ENCODE measurements around the gene SH3PXD2B.
"Not testable (repeated sequence)": the region's sequence is repeated elsewhere in the genome, so short reads cannot be mapped to it uniquely, and the experiment has no call there.

SH3PXD2B gene

DNA sequence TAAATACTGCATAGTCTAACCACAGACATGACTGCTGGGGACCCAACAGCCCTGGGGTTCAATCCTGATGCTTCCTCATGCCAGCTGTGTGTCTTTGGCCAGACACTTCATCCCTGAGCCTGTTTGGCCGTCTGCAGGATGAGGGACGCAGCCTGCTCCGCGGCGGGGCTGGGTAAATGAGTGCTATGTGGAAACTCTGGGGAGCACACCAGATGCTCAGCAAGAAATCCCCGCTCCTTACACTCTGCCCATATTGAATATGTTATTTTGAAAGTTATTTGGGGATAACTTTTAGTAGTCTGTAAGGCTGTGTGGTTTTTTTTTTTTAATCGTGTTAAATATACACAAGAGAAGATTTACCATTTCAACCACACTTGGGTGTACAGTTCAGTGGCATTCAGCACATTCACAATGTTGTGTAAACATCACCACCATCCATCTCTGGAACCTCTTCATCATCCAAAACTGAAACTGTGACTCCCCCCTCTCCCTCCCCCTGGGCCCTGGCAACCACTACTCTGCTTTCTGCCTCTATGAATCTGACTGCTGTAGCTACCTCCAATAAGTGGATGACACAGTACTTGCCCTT lies 42.7 kb downstream of the SH3PXD2B start:
- H3K27ac ChIP-seq (replicated peaks) = no peak overlapping the region
- DNase-seq (ENCODE audit: low read depth in 1 of 2, low spot score in 1 of 2) = no peak
- TF ChIP-seq, protein P1, sequence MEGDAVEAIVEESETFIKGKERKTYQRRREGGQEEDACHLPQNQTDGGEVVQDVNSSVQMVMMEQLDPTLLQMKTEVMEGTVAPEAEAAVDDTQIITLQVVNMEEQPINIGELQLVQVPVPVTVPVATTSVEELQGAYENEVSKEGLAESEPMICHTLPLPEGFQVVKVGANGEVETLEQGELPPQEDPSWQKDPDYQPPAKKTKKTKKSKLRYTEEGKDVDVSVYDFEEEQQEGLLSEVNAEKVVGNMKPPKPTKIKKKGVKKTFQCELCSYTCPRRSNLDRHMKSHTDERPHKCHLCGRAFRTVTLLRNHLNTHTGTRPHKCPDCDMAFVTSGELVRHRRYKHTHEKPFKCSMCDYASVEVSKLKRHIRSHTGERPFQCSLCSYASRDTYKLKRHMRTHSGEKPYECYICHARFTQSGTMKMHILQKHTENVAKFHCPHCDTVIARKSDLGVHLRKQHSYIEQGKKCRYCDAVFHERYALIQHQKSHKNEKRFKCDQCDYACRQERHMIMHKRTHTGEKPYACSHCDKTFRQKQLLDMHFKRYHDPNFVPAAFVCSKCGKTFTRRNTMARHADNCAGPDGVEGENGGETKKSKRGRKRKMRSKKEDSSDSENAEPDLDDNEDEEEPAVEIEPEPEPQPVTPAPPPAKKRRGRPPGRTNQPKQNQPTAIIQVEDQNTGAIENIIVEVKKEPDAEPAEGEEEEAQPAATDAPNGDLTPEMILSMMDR (IDR thresholded peaks at IDR 0.05; ENCODE audit: insufficient read depth, low read length) = no peak
- TF ChIP-seq POLR2AphosphoS5 (IDR thresholded peaks at IDR 0.05; ENCODE audit: low read depth) (no peak), GABPA (IDR thresholded peaks at IDR 0.05; ENCODE audit: low read depth) (no peak), SPI1 (IDR thresholded peaks at IDR 0.05; ENCODE audit: borderline replicate concordance, low read depth) (no peak)
- TF ChIP-seq, protein P2, sequence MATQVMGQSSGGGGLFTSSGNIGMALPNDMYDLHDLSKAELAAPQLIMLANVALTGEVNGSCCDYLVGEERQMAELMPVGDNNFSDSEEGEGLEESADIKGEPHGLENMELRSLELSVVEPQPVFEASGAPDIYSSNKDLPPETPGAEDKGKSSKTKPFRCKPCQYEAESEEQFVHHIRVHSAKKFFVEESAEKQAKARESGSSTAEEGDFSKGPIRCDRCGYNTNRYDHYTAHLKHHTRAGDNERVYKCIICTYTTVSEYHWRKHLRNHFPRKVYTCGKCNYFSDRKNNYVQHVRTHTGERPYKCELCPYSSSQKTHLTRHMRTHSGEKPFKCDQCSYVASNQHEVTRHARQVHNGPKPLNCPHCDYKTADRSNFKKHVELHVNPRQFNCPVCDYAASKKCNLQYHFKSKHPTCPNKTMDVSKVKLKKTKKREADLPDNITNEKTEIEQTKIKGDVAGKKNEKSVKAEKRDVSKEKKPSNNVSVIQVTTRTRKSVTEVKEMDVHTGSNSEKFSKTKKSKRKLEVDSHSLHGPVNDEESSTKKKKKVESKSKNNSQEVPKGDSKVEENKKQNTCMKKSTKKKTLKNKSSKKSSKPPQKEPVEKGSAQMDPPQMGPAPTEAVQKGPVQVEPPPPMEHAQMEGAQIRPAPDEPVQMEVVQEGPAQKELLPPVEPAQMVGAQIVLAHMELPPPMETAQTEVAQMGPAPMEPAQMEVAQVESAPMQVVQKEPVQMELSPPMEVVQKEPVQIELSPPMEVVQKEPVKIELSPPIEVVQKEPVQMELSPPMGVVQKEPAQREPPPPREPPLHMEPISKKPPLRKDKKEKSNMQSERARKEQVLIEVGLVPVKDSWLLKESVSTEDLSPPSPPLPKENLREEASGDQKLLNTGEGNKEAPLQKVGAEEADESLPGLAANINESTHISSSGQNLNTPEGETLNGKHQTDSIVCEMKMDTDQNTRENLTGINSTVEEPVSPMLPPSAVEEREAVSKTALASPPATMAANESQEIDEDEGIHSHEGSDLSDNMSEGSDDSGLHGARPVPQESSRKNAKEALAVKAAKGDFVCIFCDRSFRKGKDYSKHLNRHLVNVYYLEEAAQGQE (IDR thresholded peaks at IDR 0.05; ENCODE audit: insufficient replicate concordance, low read depth) = no peak

DNA sequence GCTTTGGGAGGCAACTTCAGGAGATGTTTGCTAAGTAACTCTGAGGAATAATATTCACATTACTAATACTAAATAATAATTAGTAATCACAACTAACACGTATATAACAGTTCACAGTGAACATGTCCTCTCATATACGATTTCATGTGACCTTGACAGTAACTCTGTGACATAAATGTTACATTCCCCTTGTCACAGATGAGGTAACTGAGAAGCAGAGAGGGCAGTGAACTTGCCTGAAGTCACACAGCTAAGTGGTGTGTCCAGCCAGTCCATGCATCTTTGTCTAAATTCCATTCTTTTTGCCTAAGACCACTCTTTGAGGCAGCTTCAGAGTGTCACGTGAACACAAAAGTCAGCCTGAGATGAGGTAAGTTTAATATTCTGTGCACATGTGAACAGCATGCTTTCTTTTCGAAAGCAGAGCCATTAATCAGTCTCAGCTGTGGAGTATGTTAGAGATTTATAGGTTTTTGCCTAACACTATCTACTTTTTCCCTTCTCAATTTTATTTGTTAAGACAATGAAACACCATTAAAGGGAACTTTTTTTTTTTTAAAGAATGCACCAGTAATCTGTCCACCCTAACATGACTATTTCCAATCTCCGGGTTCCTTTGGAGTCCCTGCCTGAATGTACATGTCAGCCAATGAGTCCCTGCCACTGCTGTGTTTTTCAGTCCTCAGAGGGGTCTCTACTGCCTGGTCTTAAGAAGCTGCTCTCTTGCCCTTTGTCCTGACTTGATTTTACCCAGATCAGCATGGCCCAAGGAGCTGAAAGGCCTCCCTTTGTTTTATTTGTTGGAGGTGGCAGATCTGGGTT lies 43.5 kb downstream of the SH3PXD2B start:
- TF ChIP-seq, protein P1 (IDR thresholded peaks at IDR 0.05; ENCODE audit: insufficient read depth, low read length) = no peak
- TF ChIP-seq, protein P2 (IDR thresholded peaks at IDR 0.05; ENCODE audit: insufficient replicate concordance, low read depth) = no peak
- TF ChIP-seq POLR2AphosphoS5 (IDR thresholded peaks at IDR 0.05; ENCODE audit: low read depth) (no peak), GABPA (IDR thresholded peaks at IDR 0.05; ENCODE audit: low read depth) (no peak), SPI1 (IDR thresholded peaks at IDR 0.05; ENCODE audit: borderline replicate concordance, low read depth) (no peak)
- Histone ChIP-seq H3K27me3 (ENCODE audit: insufficient read depth, poor library complexity, severe bottlenecking) (peaks cover under 1% of the 10 kb centered on the region), H3K4me3 (replicated peaks; ENCODE audit: insufficient read depth, low read length) (no peak overlapping the region), H3K27ac (replicated peaks) (peak overlapping the region; percentile 25; the same call in 1 of the 2 replicates)
- DNase-seq (ENCODE audit: low read depth in 1 of 2, low spot score in 1 of 2) = no peak

More for the DNA sequence above, 42.7 kb downstream of the SH3PXD2B start:
- Histone ChIP-seq H3K27me3 (ENCODE audit: insufficient read depth, poor library complexity, severe bottlenecking) (no peaks in the 10 kb centered on the region), H3K4me3 (replicated peaks; ENCODE audit: insufficient read depth, low read length) (no peak overlapping the region)

DNA sequence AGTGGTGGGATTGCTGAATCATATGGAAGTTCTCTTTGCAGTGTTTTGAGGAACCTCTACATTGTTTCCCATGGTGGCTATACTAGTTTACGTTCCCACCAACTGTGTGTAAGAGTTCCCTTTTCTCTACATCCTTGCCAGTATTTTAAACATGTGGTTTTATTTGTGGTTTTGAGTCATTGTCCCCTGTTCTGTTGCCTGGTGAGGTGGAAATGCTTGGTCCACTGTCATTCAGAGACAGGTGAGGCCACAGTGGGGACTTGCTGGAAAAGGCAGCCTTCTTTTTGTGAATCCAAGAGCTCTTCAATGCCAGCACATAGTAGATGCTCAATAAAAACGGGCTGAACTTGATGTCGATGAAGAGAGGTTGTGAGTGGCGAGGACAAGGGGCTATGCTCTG lies 44.2 kb downstream of the SH3PXD2B start:
- peaks cover 4% of the 10 kb centered on the region for H3K27me3 ChIP-seq (ENCODE audit: insufficient read depth, poor library complexity, severe bottlenecking)
- peak in 1 of 2 experiments; percentile 74 for DNase-seq (ENCODE audit: low read depth in 1 of 2, low spot score in 1 of 2)
- TF ChIP-seq, protein P1 (IDR thresholded peaks at IDR 0.05; ENCODE audit: insufficient read depth, low read length) = no peak
- TF ChIP-seq POLR2AphosphoS5 (IDR thresholded peaks at IDR 0.05; ENCODE audit: low read depth) (0 out of 2 replicates have a peak, but pooled peaks have one; percentile 41), SPI1 (IDR thresholded peaks at IDR 0.05; ENCODE audit: borderline replicate concordance, low read depth) (peak; percentile 92), GABPA (IDR thresholded peaks at IDR 0.05; ENCODE audit: low read depth) (no peak)
- TF ChIP-seq, protein P2 (IDR thresholded peaks at IDR 0.05; ENCODE audit: insufficient replicate concordance, low read depth) = no peak
- peak overlapping the region; percentile 25; the same call in 1 of the 2 replicates for H3K27ac ChIP-seq (replicated peaks)
- no peak overlapping the region for H3K4me3 ChIP-seq (replicated peaks; ENCODE audit: insufficient read depth, low read length)

DNA sequence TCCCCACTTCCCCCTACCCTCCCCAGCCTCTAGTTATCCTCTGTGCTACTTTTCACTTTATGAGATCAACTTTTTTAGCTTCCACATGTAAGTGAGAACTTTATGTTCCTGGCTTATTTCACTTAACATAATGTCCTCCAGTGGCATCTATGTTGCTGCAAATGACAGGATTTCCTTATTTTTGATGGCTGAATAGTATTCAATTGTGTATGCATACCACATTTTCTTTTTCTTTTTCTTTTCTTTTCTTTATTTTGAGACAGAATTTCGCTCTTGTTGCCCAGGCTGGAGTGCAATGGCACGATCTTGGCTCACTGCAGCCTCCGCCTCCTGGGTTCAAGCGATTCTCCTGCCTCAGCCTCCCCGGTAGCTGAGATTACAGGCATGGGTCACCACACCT lies 44.8 kb downstream of the SH3PXD2B start:
- not testable (repeated sequence) for H3K27ac ChIP-seq (replicated peaks)

More for the DNA sequence above, 44.8 kb downstream of the SH3PXD2B start:
- not testable (repeated sequence) for DNase-seq (ENCODE audit: low read depth in 1 of 2, low spot score in 1 of 2); H3K27me3 ChIP-seq (ENCODE audit: insufficient read depth, poor library complexity, severe bottlenecking); H3K4me3 ChIP-seq (replicated peaks; ENCODE audit: insufficient read depth, low read length)
